8988T (cell line): ENCODE results near the gene NTNG2.
A peak's percentile ranks its signal among the peaks of the same experiment; 100 is the strongest.

Source experiments
- DNase-seq: peaks from one replicate; pipeline ENCODE4 v3.0.0; 2011

Gene NTNG2

GRCh38 chr9:132207839-132208615 lies 46.2 kb downstream of the NTNG2 start:
- no peak for DNase-seq

GRCh38 chr9:132209228-132209627 lies 47.4 kb downstream of the NTNG2 start:
- no peak for DNase-seq

- DNase-seq = no peak
Observed at GRCh38 chr9:132210472-132211145, 48.8 kb downstream of the NTNG2 start.

GRCh38 chr9:132211570-132211969 lies 49.7 kb downstream of the NTNG2 start:
- DNase-seq = no peak

- peak; percentile 94 for DNase-seq
Observed at GRCh38 chr9:132214027-132214622, 52.3 kb downstream of the NTNG2 start.

- DNase-seq = no peak
Observed at GRCh38 chr9:132216861-132217619, 55.2 kb downstream of the NTNG2 start.

GRCh38 chr9:132218208-132218607 lies 56.4 kb downstream of the NTNG2 start:
- no peak for DNase-seq

- no peak for DNase-seq
Observed at GRCh38 chr9:132221941-132222340, 60.1 kb downstream of the NTNG2 start.

- no peak for DNase-seq
Observed at GRCh38 chr9:132224645-132225044, 62.8 kb downstream of the NTNG2 start.

GRCh38 chr9:132226571-132227430 lies 64.9 kb downstream of the NTNG2 start:
- DNase-seq = no peak

- no peak for DNase-seq
Observed at GRCh38 chr9:132228062-132228461, 66.2 kb downstream of the NTNG2 start.

- no peak for DNase-seq
Observed at GRCh38 chr9:132230605-132231004, 68.7 kb downstream of the NTNG2 start.

- DNase-seq = no peak
Observed at GRCh38 chr9:132231019-132231701, 69.3 kb downstream of the NTNG2 start.

GRCh38 chr9:132232522-132232921 lies 70.7 kb downstream of the NTNG2 start:
- DNase-seq = no peak

GRCh38 chr9:132233138-132233537 lies 71.3 kb downstream of the NTNG2 start:
- DNase-seq = no peak

GRCh38 chr9:132234535-132234934 lies 72.7 kb downstream of the NTNG2 start:
- no peak for DNase-seq

- DNase-seq = no peak
Observed at GRCh38 chr9:132235125-132235524, 73.3 kb downstream of the NTNG2 start.

- DNase-seq = peak; percentile 93
Observed at GRCh38 chr9:132235894-132236661, 74.2 kb downstream of the NTNG2 start.

- no peak for DNase-seq
Observed at GRCh38 chr9:132236662-132237311, 74.9 kb downstream of the NTNG2 start.

- no peak for DNase-seq
Observed at GRCh38 chr9:132237481-132237880, 75.6 kb downstream of the NTNG2 start.
